ENCODE measurements around the gene MYCN.

GRCh38 chr2:15985531-15985930 lies 45.2 kb downstream of the MYCN start:
- TF ChIP-seq CTCF (IDR thresholded peaks at IDR 0.05) (no peak), ZFX (IDR thresholded peaks at IDR 0.05; ENCODE audit: borderline replicate concordance) (no peak)
